Brain microvascular endothelial cell (primary cell): Measurements from ENCODE around the gene PRDX6.
A peak's percentile ranks its signal among the peaks of the same experiment; 100 is the strongest.

Experiments
- DNase-seq: peaks from one replicate; pipeline ENCODE4 v3.0.0-alpha.2; 2020
- H3K27ac ChIP-seq: fragments of 250-450 bp; sonication (Bioruptor Pico); 2 replicates; pipeline ENCODE4 v1.5.1; 2020; ENCODE audit warnings: mild to moderate bottlenecking, moderate library complexity
- H3K27me3 ChIP-seq: fragments of 250-450 bp; sonication (Bioruptor Pico); replicated peaks from 2 replicates; pipeline ENCODE4 v1.5.1; 2020; ENCODE audit warnings: mild to moderate bottlenecking
- H3K36me3 ChIP-seq: fragments of 250-450 bp; sonication (Bioruptor Pico); replicated peaks from 2 replicates; pipeline ENCODE4 v1.5.1; 2020; ENCODE audit warnings: mild to moderate bottlenecking
- H3K4me3 ChIP-seq: 2 replicates; pipeline ENCODE4 v1.5.1; 2011; ENCODE audit warnings: low read depth, mild to moderate bottlenecking, control low read depth, low read length, moderate library complexity
- in situ Hi-C: cut with HindIII; loops from 2 replicates; pipeline ENCODE4 v1.10.0; 2017; ENCODE audit warnings: low sequenced_read_pairs, low pct_ligation_motif_present
- TF ChIP-seq, protein P1 (sequence below): IDR thresholded peaks from 2 replicates; pipeline ENCODE4 v1.5.1; 2011; ENCODE audit warnings: low read depth, mild to moderate bottlenecking, moderate library complexity, low read length, control low read depth, inconsistent platforms; ENCODE audit errors: missing control alignments

Gene PRDX6

DNA sequence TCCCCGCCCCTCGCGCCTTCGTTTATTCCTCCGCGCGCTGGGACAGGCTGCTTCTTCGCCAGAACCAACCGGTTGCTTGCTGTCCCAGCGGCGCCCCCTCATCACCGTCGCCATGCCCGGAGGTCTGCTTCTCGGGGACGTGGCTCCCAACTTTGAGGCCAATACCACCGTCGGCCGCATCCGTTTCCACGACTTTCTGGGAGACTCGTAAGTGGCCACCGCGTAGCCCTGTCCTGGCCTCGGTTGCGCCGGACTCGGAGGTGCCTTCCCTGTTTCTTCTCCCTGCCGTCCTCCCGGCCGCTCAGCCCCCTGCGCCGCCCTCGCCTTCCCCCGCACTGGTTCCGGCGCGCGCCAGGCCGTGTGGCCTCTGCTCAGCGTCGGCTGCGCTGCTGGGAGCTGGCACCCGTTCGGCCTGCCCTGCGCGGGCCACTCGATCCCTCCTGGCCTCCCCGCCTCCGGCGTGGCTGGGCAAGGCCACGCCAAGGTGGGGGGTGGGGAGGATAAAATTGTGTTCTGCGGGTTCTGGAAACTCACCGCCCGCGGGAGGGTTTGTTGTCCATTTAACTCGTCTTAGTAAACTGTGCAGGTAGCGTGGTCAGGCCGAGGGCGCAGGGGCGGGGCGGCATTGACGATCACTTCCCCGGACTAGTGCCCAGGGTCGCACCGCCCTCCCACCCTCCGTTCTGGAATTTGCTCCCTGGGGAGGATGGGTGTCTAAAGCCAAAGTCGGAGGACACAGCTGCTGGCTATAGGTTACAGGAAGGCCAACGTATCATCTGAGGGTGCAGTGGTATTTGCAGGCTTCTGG lies at the start of gene PRDX6:
PRDX6 (plus strand) TSS at position 50 of the 808 bp plus-strand sequence; CDS start at position 113, 63 bp downstream.
- H3K4me3 ChIP-seq: peak within 1 kb of the TSS; percentile 88
- H3K27me3 ChIP-seq: no peaks in the 10 kb centered on the region
- in situ Hi-C loops: no loop called here
- peak within 1 kb of the TSS; percentile 94 for H3K27ac ChIP-seq
- TF ChIP-seq, protein P1, sequence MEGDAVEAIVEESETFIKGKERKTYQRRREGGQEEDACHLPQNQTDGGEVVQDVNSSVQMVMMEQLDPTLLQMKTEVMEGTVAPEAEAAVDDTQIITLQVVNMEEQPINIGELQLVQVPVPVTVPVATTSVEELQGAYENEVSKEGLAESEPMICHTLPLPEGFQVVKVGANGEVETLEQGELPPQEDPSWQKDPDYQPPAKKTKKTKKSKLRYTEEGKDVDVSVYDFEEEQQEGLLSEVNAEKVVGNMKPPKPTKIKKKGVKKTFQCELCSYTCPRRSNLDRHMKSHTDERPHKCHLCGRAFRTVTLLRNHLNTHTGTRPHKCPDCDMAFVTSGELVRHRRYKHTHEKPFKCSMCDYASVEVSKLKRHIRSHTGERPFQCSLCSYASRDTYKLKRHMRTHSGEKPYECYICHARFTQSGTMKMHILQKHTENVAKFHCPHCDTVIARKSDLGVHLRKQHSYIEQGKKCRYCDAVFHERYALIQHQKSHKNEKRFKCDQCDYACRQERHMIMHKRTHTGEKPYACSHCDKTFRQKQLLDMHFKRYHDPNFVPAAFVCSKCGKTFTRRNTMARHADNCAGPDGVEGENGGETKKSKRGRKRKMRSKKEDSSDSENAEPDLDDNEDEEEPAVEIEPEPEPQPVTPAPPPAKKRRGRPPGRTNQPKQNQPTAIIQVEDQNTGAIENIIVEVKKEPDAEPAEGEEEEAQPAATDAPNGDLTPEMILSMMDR: no peak
- peak; percentile 77 for DNase-seq
- H3K36me3 ChIP-seq: peaks cover 19% of the 10 kb centered on the region

DNA sequence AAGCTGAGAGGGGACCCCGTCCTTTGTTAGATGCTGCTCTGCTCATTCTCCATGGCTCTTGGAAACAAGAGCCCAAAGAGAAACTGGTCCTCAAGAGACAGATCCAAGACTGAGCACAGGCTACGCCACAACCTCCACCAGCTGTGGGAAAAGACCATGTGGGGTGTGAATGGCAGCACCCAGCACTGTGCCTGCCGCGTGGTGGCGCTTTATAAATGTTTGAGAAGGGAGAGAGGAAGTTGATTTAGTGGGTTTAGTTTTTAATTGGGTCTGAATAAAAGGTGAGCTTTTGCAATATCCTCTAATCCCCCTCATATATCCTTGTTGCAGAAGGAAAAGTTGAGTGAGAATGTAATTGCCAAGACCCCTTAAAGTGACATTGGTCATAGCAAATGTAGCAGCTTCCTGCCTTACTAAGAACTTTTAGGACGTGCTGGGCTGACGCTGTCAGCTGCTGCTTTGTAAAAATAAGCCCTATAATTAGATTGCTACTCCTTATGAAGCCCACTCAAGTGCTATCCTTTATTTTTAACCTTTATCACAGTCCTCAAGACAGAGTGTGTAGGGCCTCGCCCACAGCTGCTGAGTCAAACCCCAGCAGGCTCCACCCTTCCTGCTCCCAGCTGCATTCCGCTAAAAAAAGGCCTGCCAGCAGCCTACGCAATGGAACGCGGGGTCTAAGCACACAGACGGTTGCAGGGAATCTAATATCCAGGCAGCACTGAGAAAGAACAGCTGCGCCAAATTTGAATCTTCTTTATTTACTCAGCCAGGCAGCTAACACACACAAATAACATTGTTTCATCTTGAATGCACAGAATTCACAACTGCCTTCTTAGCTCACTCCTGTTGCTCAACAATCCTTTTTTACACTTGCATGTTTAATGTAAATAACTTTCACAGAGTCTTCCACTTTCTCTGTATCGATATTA lies 47.4 kb upstream of the PRDX6 start:
- Histone ChIP-seq H3K36me3 (no peaks in the 10 kb centered on the region), H3K4me3 (peak overlapping the region; percentile 26), H3K27ac (peak overlapping the region; percentile 79), H3K27me3 (no peaks in the 10 kb centered on the region)
- TF ChIP-seq, protein P1: peak; percentile 84
- DNase-seq: peak; percentile 95
- in situ Hi-C loops: no loop called here

DNA sequence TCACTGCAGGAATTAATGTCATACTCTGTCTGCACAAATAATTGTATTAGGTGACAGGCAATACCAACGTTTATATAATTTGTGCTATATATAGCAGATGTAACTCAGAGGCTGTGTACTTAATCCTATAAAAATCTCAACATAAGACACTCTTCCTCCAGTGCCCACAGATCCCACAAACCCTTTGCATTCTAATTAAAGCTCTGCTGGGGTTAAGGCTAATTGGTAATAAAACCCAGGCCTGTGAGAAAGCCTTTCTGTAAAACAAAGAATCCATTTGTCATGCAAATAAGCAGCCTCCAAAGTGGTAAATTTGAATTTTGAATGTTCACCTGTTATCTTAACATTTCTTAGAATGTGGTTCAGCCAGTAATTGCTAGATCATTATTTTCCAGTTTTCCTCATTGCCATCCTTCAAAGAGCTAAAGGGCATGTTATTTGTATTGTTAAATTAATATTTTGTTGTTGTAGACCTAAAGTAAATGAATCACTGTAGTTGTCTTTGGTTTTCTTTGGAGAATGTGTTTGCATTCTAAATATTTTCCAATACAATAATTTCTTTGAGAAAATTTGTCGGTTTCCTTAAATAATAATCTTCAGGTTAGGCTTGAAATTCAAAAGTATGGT lies 46.3 kb upstream of the PRDX6 start:
- in situ Hi-C loops: no loop called here
- Histone ChIP-seq H3K4me3 (no peak overlapping the region), H3K36me3 (no peaks in the 10 kb centered on the region), H3K27me3 (no peaks in the 10 kb centered on the region), H3K27ac (peak overlapping the region; percentile 79)
- DNase-seq: no peak
- TF ChIP-seq, protein P1: no peak

GRCh38 chr1:173431304-173432045 lies 45.7 kb upstream of the PRDX6 start:
- TF ChIP-seq, protein P1: peak; percentile 91
- DNase-seq: peak; percentile 91

GRCh38 chr1:173432331-173432730 lies 44.8 kb upstream of the PRDX6 start:
- TF ChIP-seq, protein P1: no peak
- H3K36me3 ChIP-seq: no peaks in the 10 kb centered on the region
- H3K27ac ChIP-seq: no peak overlapping the region
- H3K4me3 ChIP-seq: no peak overlapping the region
- in situ Hi-C loops: no loop called here
- H3K27me3 ChIP-seq: no peaks in the 10 kb centered on the region
- no peak for DNase-seq

More at GRCh38 chr1:173431304-173432045, 45.7 kb upstream of the PRDX6 start:
- in situ Hi-C loops: no loop called here
- H3K27me3 ChIP-seq: no peaks in the 10 kb centered on the region
- H3K4me3 ChIP-seq: no peak overlapping the region
- no peak overlapping the region for H3K27ac ChIP-seq
- H3K36me3 ChIP-seq: no peaks in the 10 kb centered on the region
